Measurements from ENCODE around the gene PRKG1. TPM values are rescaled to one million over a fixed set of nuclear protein-coding genes. Genes with fewer than 3 reads are reported as not detected.

The PRKG1 gene
- total RNA-seq, 1 experiment from 2014 or later = 7.4 TPM

- H3K27me3 ChIP-seq (ENCODE audit: low read length) = no peaks in the 10 kb centered on the region
- ATAC-seq = no peak
- intact Hi-C loops (cut with micrococcal nuclease) = no loop called here
- POLR2A ChIA-PET (ENCODE audit: unreplicated experiment) = interaction anchor here (0.5 kb wide), 1 partner anchor 35 kb away, joined by 9 read pairs; no protein-coding TSS in a partner anchor
- H3K36me3 ChIP-seq (ENCODE audit: low read depth, low read length) = no peaks in the 10 kb centered on the region
- no peak overlapping the region for H3K9ac ChIP-seq (ENCODE audit: low read length)
- no peak for DNase-seq
- no peak overlapping the region for H3K4me3 ChIP-seq (ENCODE audit: low read length)
- CTCF ChIA-PET = interaction anchor here (0.6 kb wide), 1 partner anchor 124 kb away, joined by 4 read pairs; no protein-coding TSS in a partner anchor
- H2AFZ ChIP-seq (ENCODE audit: low read length) = no peak overlapping the region
- H3K9me2 ChIP-seq (replicated peaks; ENCODE audit: low read length) = no peaks in the 10 kb centered on the region
- H3K9me3 ChIP-seq (ENCODE audit: low read length) = no peaks in the 10 kb centered on the region
- no peak overlapping the region for H3K27ac ChIP-seq (ENCODE audit: low read length)
- H3K79me2 ChIP-seq (ENCODE audit: low read length) = no peaks in the 10 kb centered on the region
- TF ChIP-seq EZH2phosphoT487 (IDR thresholded peaks at IDR 0.05; ENCODE audit: borderline replicate concordance, low read length) = no peak
- TF ChIP-seq CTCF (conservative IDR thresholded peaks at IDR 0.05; ENCODE audit: low read depth, low read length) = no peak
- TF ChIP-seq EZH2 (IDR thresholded peaks at IDR 0.05; ENCODE audit: low read length, unreplicated experiment) = no peak
- no TSS peak for BruUV-seq (replicated peaks)
- H3K4me1 ChIP-seq (ENCODE audit: insufficient read depth, low read length) = peaks cover under 1% of the 10 kb centered on the region; the same call in 1 of the 2 replicates
- no peaks in the 10 kb centered on the region for H4K20me1 ChIP-seq (ENCODE audit: low read length)
- H3F3A ChIP-seq (ENCODE audit: low read length, unreplicated experiment) = no peaks in the 10 kb centered on the region
- no peak overlapping the region for H3K4me2 ChIP-seq (ENCODE audit: low read length)
Observed at GRCh38 chr10:51291961-51292360, 217.7 kb downstream of the PRKG1 start.

- H3K9ac ChIP-seq (ENCODE audit: low read length) = no peak overlapping the region
- CTCF ChIA-PET = interaction anchor here (0.6 to 0.7 kb wide), 2 partner anchors 41 to 221 kb away, joined by 5 to 7 read pairs; no protein-coding TSS in a partner anchor
- ATAC-seq (peak; percentile 80), DNase-seq (peak; percentile 71)
- no peaks in the 10 kb centered on the region for H3K9me2 ChIP-seq (replicated peaks; ENCODE audit: low read length)
- H4K20me1 ChIP-seq (ENCODE audit: low read length) = no peaks in the 10 kb centered on the region
- H2AFZ ChIP-seq (ENCODE audit: low read length) = no peak overlapping the region
- intact Hi-C loops (cut with micrococcal nuclease) = no loop called here
- BruUV-seq (replicated peaks) = no TSS peak
- no peaks in the 10 kb centered on the region for H3F3A ChIP-seq (ENCODE audit: low read length, unreplicated experiment)
- peaks cover 14% of the 10 kb centered on the region for H3K4me1 ChIP-seq (ENCODE audit: insufficient read depth, low read length)
- no peaks in the 10 kb centered on the region for H3K9me3 ChIP-seq (ENCODE audit: low read length)
- no peak overlapping the region for H3K27ac ChIP-seq (ENCODE audit: low read length)
- H3K36me3 ChIP-seq (ENCODE audit: low read depth, low read length) = no peaks in the 10 kb centered on the region
- POLR2A ChIA-PET (ENCODE audit: unreplicated experiment) = interaction anchor here (0.6 kb wide), 1 partner anchor 394 kb away, joined by 6 read pairs; no protein-coding TSS in a partner anchor
- no peaks in the 10 kb centered on the region for H3K79me2 ChIP-seq (ENCODE audit: low read length)
- H3K27me3 ChIP-seq (ENCODE audit: low read length) = no peaks in the 10 kb centered on the region
- no peak overlapping the region for H3K4me2 ChIP-seq (ENCODE audit: low read length)
- TF ChIP-seq EZH2 (IDR thresholded peaks at IDR 0.05; ENCODE audit: low read length, unreplicated experiment) (no peak), CTCF (conservative IDR thresholded peaks at IDR 0.05; ENCODE audit: low read depth, low read length) (no peak)
- no peak overlapping the region for H3K4me3 ChIP-seq (ENCODE audit: low read length)
Observed at GRCh38 chr10:51297438-51297837, 223.2 kb downstream of the PRKG1 start.

GRCh38 chr10:51300617-51301304 lies 226.5 kb downstream of the PRKG1 start:
- Histone ChIP-seq H3K9ac (ENCODE audit: low read length) (no peak overlapping the region), H3K9me2 (replicated peaks; ENCODE audit: low read length) (no peaks in the 10 kb centered on the region), H3K36me3 (ENCODE audit: low read depth, low read length) (no peaks in the 10 kb centered on the region), H3K4me3 (ENCODE audit: low read length) (no peak overlapping the region), H3K27me3 (ENCODE audit: low read length) (no peaks in the 10 kb centered on the region), H3K9me3 (ENCODE audit: low read length) (no peaks in the 10 kb centered on the region), H2AFZ (ENCODE audit: low read length) (no peak overlapping the region), H3K79me2 (ENCODE audit: low read length) (no peaks in the 10 kb centered on the region), H4K20me1 (ENCODE audit: low read length) (no peaks in the 10 kb centered on the region), H3K27ac (ENCODE audit: low read length) (no peak overlapping the region), H3K4me2 (ENCODE audit: low read length) (no peak overlapping the region), H3K4me1 (ENCODE audit: insufficient read depth, low read length) (peaks cover 17% of the 10 kb centered on the region), H3F3A (ENCODE audit: low read length, unreplicated experiment) (no peaks in the 10 kb centered on the region)
- ChIA-PET CTCF (no interaction called here), POLR2A (ENCODE audit: unreplicated experiment) (interaction anchor here (0.6 kb wide), 1 partner anchor 1342 kb away, joined by 3 read pairs; no protein-coding TSS in a partner anchor)
- TF ChIP-seq EZH2 (IDR thresholded peaks at IDR 0.05; ENCODE audit: low read length, unreplicated experiment) (no peak), CTCF (conservative IDR thresholded peaks at IDR 0.05; ENCODE audit: low read depth, low read length) (no peak), EZH2phosphoT487 (IDR thresholded peaks at IDR 0.05; ENCODE audit: borderline replicate concordance, low read length) (no peak)
- ATAC-seq (no peak), DNase-seq (no peak)
- intact Hi-C loops (cut with micrococcal nuclease) = no loop called here
- BruUV-seq (replicated peaks) = no TSS peak
